OCI-LY1 (cell line): ENCODE data around the gene WDR20.

Experiments
- H2AFZ ChIP-seq: fragments of 200-600 bp; sonication (generic), shearing (Covaris generic); 2 replicates; pipeline ENCODE4 v1.6.0; 2014; ENCODE audit warnings: antibody characterized with exemption, mild to moderate bottlenecking, low read length
- H3F3A ChIP-seq: fragments of 200-600 bp; sonication (generic), shearing (Covaris generic); 2 replicates; pipeline ENCODE4 v1.6.0; 2014; ENCODE audit warnings: mild to moderate bottlenecking, antibody characterized with exemption, low read length, moderate library complexity; ENCODE audit not compliant: insufficient read depth
- H3K27ac ChIP-seq: fragments of 200-600 bp; sonication (generic); 2 replicates; pipeline ENCODE4 v1.5.1; 2014; ENCODE audit warnings: low read length, mixed run types, mild to moderate bottlenecking, low read depth; ENCODE audit not compliant: poor library complexity, severe bottlenecking
- H3K27me3 ChIP-seq: fragments of 200-600 bp; sonication (generic); 2 replicates; pipeline ENCODE4 v1.6.0; 2014; ENCODE audit warnings: antibody characterized with exemption, mild to moderate bottlenecking, low read length, moderate library complexity; ENCODE audit not compliant: insufficient read depth
- H3K36me3 ChIP-seq: fragments of 200-600 bp; sonication (generic); 2 replicates; pipeline ENCODE4 v1.6.1; 2014; ENCODE audit warnings: mild to moderate bottlenecking, antibody characterized with exemption, low read length, moderate library complexity, mixed read lengths; ENCODE audit not compliant: insufficient read depth
- H3K4me1 ChIP-seq: fragments of 200-600 bp; sonication (generic); 2 replicates; pipeline ENCODE4 v1.5.1; 2014; ENCODE audit warnings: mild to moderate bottlenecking, low read length, moderate library complexity; ENCODE audit not compliant: insufficient read depth, severe bottlenecking
- H3K4me2 ChIP-seq: fragments of 200-600 bp; sonication (generic), shearing (Covaris generic); 2 replicates; pipeline ENCODE4 v1.6.1; 2014; ENCODE audit warnings: low read length
- H3K4me3 ChIP-seq: fragments of 200-600 bp; sonication (generic); 2 replicates; pipeline ENCODE4 v1.5.1; 2014; ENCODE audit warnings: low read length, low read depth, mild to moderate bottlenecking, mixed read lengths; ENCODE audit not compliant: poor library complexity, severe bottlenecking
- H3K79me2 ChIP-seq: fragments of 200-600 bp; shearing (Covaris generic); 2 replicates; pipeline ENCODE4 v1.6.1; 2016; ENCODE audit warnings: mixed run types, low read length, mixed read lengths; ENCODE audit not compliant: insufficient read depth
- H3K9ac ChIP-seq: fragments of 200-600 bp; sonication (generic), shearing (Covaris generic); 2 replicates; pipeline ENCODE4 v1.6.1; 2014; ENCODE audit warnings: mild to moderate bottlenecking, low read length, mixed read lengths
- H3K9me2 ChIP-seq: fragments of 200-600 bp; sonication (generic), shearing (Covaris generic); 2 replicates; pipeline ENCODE4 v1.6.1; 2014; ENCODE audit warnings: low read depth, mild to moderate bottlenecking, low read length, mixed read lengths
- H3K9me3 ChIP-seq: fragments of 200-600 bp; shearing (Covaris generic); 2 replicates; pipeline ENCODE4 v1.6.1; 2014; ENCODE audit warnings: low read length, mixed read lengths
- H4K20me1 ChIP-seq: fragments of 200-600 bp; sonication (generic), shearing (Covaris generic); 2 replicates; pipeline ENCODE4 v1.6.0; 2016; ENCODE audit warnings: mild to moderate bottlenecking, low read length; ENCODE audit not compliant: insufficient read depth
- EZH2 ChIP-seq: fragments of 200-600 bp; sonication (generic), shearing (Covaris generic); IDR thresholded peaks from 2 replicates; pipeline ENCODE4 v1.8.0; 2017; ENCODE audit warnings: borderline replicate concordance, mixed run types, mild to moderate bottlenecking, antibody characterized with exemption, low read length, moderate library complexity, mixed read lengths
- TF ChIP-seq, protein P1 (sequence below): fragments of 200-600 bp; sonication (generic), shearing (Covaris generic); IDR thresholded peaks from 2 replicates; pipeline ENCODE4 v1.5.1; 2017; ENCODE audit warnings: mild to moderate bottlenecking, antibody characterized with exemption, low read length, moderate library complexity, mixed read lengths

Gene WDR20

DNA sequence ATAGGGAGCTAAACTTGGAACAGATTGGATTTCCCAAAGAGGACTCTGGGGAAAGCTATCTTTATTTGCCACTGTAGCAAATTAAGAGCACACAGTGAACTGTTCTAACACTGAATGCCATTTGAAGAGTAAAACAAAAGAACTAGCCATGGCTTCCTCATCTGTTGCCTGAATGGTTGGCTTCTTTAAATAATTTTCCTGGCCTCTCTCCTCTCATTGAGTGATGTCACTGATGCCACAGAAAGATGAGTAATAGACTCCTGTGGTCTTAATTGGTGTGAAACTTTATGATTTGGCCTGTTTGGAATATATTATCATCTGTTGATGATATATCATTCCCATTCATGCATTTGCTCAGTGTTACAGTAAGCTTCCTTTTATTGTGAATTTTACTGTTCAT is 42.5 kb downstream of the WDR20 start:
- no peak overlapping the region for H3K27ac ChIP-seq
- H3F3A ChIP-seq: no peaks in the 10 kb centered on the region; the same call in 1 of the 2 replicates
- no peaks in the 10 kb centered on the region for H3K27me3 ChIP-seq
- H3K4me1 ChIP-seq: peaks cover 19% of the 10 kb centered on the region
- no peaks in the 10 kb centered on the region for H4K20me1 ChIP-seq
- no peaks in the 10 kb centered on the region for H3K9me3 ChIP-seq
- TF ChIP-seq, protein P1, sequence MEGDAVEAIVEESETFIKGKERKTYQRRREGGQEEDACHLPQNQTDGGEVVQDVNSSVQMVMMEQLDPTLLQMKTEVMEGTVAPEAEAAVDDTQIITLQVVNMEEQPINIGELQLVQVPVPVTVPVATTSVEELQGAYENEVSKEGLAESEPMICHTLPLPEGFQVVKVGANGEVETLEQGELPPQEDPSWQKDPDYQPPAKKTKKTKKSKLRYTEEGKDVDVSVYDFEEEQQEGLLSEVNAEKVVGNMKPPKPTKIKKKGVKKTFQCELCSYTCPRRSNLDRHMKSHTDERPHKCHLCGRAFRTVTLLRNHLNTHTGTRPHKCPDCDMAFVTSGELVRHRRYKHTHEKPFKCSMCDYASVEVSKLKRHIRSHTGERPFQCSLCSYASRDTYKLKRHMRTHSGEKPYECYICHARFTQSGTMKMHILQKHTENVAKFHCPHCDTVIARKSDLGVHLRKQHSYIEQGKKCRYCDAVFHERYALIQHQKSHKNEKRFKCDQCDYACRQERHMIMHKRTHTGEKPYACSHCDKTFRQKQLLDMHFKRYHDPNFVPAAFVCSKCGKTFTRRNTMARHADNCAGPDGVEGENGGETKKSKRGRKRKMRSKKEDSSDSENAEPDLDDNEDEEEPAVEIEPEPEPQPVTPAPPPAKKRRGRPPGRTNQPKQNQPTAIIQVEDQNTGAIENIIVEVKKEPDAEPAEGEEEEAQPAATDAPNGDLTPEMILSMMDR: no peak
- TF ChIP-seq EZH2: no peak
- H3K9ac ChIP-seq: no peak overlapping the region
- H3K4me2 ChIP-seq: no peak overlapping the region
- no peaks in the 10 kb centered on the region for H3K9me2 ChIP-seq
- H3K79me2 ChIP-seq: peaks cover 60% of the 10 kb centered on the region
- no peaks in the 10 kb centered on the region for H3K36me3 ChIP-seq
- H2AFZ ChIP-seq: no peak overlapping the region
- no peak overlapping the region for H3K4me3 ChIP-seq

- Histone ChIP-seq H3F3A (no peaks in the 10 kb centered on the region; the same call in 1 of the 2 replicates), H3K4me2 (no peak overlapping the region), H3K4me1 (peaks cover 19% of the 10 kb centered on the region), H3K4me3 (no peak overlapping the region), H3K9ac (no peak overlapping the region), H4K20me1 (no peaks in the 10 kb centered on the region), H3K9me3 (no peaks in the 10 kb centered on the region), H3K27me3 (no peaks in the 10 kb centered on the region), H3K9me2 (no peaks in the 10 kb centered on the region), H3K27ac (no peak overlapping the region), H2AFZ (no peak overlapping the region), H3K79me2 (peaks cover 62% of the 10 kb centered on the region), H3K36me3 (no peaks in the 10 kb centered on the region)
- TF ChIP-seq EZH2: no peak
Measured at GRCh38 chr14:102182936-102183619, 43.4 kb downstream of the WDR20 start.

DNA sequence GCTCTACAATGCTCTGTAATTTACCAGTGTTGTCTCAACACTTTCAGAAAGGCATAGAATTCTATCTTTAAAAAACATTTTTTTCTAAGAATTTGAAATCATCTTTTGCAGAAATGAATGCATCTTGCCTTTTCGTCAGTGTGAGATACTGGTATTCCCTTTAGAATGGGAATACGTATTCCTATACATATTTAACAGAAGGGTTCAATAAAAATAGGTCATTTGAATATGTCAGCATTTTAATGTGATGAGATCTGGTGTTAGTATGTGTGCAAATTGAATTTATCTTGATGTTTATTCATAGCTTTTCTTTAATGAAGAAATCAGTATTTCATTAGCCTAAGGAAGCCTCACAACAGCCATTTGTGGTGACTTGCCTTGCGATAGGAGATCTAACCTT is 44.2 kb downstream of the WDR20 start:
- TF ChIP-seq EZH2: no peak
- TF ChIP-seq, protein P1: no peak
- H4K20me1 ChIP-seq: no peaks in the 10 kb centered on the region
- H3K4me1 ChIP-seq: peaks cover 19% of the 10 kb centered on the region
- H2AFZ ChIP-seq: no peak overlapping the region
- H3K4me3 ChIP-seq: no peak overlapping the region
- H3K9ac ChIP-seq: no peak overlapping the region
- H3K79me2 ChIP-seq: peaks cover 58% of the 10 kb centered on the region
- H3K27me3 ChIP-seq: no peaks in the 10 kb centered on the region
- no peaks in the 10 kb centered on the region for H3K9me3 ChIP-seq
- H3K36me3 ChIP-seq: no peaks in the 10 kb centered on the region
- no peaks in the 10 kb centered on the region; the same call in 1 of the 2 replicates for H3F3A ChIP-seq
- no peaks in the 10 kb centered on the region for H3K9me2 ChIP-seq
- H3K4me2 ChIP-seq: no peak overlapping the region
- H3K27ac ChIP-seq: no peak overlapping the region
